ENCODE results near the gene DEDD2. TPM values are rescaled to one million over a fixed set of nuclear protein-coding genes. Genes with fewer than 3 reads are reported as not detected.

DEDD2 gene
- polyA plus RNA-seq, 1 donor from 2014 or later, result 69.9 TPM

DNA sequence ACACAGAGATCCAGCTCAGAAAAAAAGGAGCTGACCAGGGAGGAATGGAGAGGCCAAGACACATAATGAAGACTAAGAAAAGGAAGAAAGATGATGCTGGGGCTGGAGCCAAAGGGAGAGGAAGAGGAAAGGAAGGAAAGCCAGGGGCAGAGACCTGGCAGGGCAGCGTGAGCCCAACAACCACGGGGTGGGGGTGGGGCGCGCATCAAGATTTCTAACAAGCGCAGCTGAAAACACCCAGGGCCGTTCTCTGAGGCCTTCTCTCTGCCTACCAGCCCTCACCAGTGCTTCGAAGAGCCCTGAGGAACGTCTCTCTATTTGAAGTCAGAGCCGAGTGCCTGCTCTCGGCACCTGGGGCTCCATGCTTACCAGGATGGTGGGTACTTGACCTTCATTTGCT lies 61.7 kb downstream of the DEDD2 start:
- H3F3A ChIP-seq (ENCODE audit: insufficient read depth, low read length, poor library complexity, severe bottlenecking), result no peaks in the 10 kb centered on the region
- H3K27me3 ChIP-seq (ENCODE audit: insufficient read depth, low read depth, low read length), result no peaks in the 10 kb centered on the region
- H4K20me1 ChIP-seq (ENCODE audit: insufficient read depth), result no peaks in the 10 kb centered on the region
- H3K9me2 ChIP-seq (ENCODE audit: insufficient read depth, low read length), result no peaks in the 10 kb centered on the region
- H3K9ac ChIP-seq (ENCODE audit: low read length), result no peak overlapping the region
- no peak overlapping the region for H2AFZ ChIP-seq (ENCODE audit: low read depth, low read length)
- H3K9me3 ChIP-seq (ENCODE audit: low read length), result no peaks in the 10 kb centered on the region
- H3K27ac ChIP-seq (ENCODE audit: low read length), result no peak overlapping the region
- H3K4me2 ChIP-seq (ENCODE audit: low read length), result no peak overlapping the region
- H3K79me2 ChIP-seq (replicated peaks; ENCODE audit: insufficient read depth, low read length), result no peaks in the 10 kb centered on the region
- no peak overlapping the region for H3K4me3 ChIP-seq (ENCODE audit: low read length)
- TF ChIP-seq, protein P1, sequence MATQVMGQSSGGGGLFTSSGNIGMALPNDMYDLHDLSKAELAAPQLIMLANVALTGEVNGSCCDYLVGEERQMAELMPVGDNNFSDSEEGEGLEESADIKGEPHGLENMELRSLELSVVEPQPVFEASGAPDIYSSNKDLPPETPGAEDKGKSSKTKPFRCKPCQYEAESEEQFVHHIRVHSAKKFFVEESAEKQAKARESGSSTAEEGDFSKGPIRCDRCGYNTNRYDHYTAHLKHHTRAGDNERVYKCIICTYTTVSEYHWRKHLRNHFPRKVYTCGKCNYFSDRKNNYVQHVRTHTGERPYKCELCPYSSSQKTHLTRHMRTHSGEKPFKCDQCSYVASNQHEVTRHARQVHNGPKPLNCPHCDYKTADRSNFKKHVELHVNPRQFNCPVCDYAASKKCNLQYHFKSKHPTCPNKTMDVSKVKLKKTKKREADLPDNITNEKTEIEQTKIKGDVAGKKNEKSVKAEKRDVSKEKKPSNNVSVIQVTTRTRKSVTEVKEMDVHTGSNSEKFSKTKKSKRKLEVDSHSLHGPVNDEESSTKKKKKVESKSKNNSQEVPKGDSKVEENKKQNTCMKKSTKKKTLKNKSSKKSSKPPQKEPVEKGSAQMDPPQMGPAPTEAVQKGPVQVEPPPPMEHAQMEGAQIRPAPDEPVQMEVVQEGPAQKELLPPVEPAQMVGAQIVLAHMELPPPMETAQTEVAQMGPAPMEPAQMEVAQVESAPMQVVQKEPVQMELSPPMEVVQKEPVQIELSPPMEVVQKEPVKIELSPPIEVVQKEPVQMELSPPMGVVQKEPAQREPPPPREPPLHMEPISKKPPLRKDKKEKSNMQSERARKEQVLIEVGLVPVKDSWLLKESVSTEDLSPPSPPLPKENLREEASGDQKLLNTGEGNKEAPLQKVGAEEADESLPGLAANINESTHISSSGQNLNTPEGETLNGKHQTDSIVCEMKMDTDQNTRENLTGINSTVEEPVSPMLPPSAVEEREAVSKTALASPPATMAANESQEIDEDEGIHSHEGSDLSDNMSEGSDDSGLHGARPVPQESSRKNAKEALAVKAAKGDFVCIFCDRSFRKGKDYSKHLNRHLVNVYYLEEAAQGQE (IDR thresholded peaks at IDR 0.05; ENCODE audit: borderline replicate concordance), result no peak
- TF ChIP-seq SMC3 (conservative IDR thresholded peaks at IDR 0.05; ENCODE audit: poor library complexity), result no peak
- TF ChIP-seq EZH2 (IDR thresholded peaks at IDR 0.05; ENCODE audit: borderline replicate concordance, insufficient read depth, low read length, poor library complexity, severe bottlenecking), result no peak
- no peak for TF ChIP-seq RAD21 (conservative IDR thresholded peaks at IDR 0.05)
- no peak for TF ChIP-seq EP300 (conservative IDR thresholded peaks at IDR 0.05; ENCODE audit: poor library complexity, severe bottlenecking)
- peaks cover 4% of the 10 kb centered on the region for H3K36me3 ChIP-seq (ENCODE audit: insufficient read depth, low read length)

DNA sequence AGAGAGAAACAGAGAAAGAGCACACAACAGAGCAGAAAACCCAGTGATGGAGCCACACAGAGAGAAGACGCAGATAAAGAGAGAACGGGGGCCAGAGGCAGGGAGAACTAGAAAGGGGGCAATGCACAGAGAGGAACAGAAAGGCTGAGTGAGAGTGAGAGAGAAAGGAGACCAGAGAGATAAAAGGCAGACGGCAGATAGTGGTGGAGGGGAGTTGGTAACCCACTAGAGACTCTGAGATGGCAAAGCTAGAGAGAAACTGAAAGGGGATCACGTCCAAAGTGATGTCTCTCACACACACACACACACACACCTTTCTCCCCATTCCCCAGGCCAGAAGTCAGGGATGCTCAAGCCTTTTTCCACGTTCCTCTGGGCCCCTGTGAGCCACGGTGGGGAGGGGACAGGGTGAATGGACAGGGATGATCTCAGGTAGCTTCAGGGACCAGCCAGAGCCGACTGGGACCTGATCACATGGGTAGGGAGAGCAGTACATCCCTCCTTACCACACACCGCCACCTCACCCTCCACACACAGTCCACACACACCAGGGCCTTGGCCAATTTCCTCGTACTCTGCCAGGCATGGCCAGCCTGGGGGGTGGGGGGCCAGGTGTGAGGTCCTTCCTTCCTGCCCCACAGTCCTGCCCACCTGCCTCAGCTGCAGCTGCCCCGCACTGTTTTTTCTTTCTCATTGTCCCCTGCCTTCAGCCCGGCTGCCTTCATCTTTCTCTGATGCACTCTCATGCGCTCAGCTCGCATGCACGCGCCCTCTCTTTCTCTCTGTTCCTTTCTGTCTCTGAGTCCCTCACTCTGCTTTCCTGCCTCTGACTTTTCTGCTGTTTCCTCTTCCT lies 62.8 kb downstream of the DEDD2 start:
- H3K4me3 ChIP-seq (ENCODE audit: low read length), result peak overlapping the region; percentile 43
- peak overlapping the region; percentile 53 for H3K27ac ChIP-seq (ENCODE audit: low read length)
- H2AFZ ChIP-seq (ENCODE audit: low read depth, low read length), result no peak overlapping the region

More for the DNA sequence above, 62.8 kb downstream of the DEDD2 start:
- Histone ChIP-seq H3K27me3 (ENCODE audit: insufficient read depth, low read depth, low read length) (no peaks in the 10 kb centered on the region), H3F3A (ENCODE audit: insufficient read depth, low read length, poor library complexity, severe bottlenecking) (no peaks in the 10 kb centered on the region), H3K4me2 (ENCODE audit: low read length) (no peak overlapping the region), H4K20me1 (ENCODE audit: insufficient read depth) (no peaks in the 10 kb centered on the region), H3K9me3 (ENCODE audit: low read length) (no peaks in the 10 kb centered on the region), H3K79me2 (replicated peaks; ENCODE audit: insufficient read depth, low read length) (no peaks in the 10 kb centered on the region), H3K9me2 (ENCODE audit: insufficient read depth, low read length) (no peaks in the 10 kb centered on the region), H3K9ac (ENCODE audit: low read length) (peak overlapping the region; percentile 49), H3K36me3 (ENCODE audit: insufficient read depth, low read length) (peaks cover 4% of the 10 kb centered on the region)
- TF ChIP-seq, protein P1 (IDR thresholded peaks at IDR 0.05; ENCODE audit: borderline replicate concordance), result no peak
- TF ChIP-seq RAD21 (conservative IDR thresholded peaks at IDR 0.05) (no peak), TAF1 (IDR thresholded peaks at IDR 0.05; ENCODE audit: low read depth) (no peak), SMC3 (conservative IDR thresholded peaks at IDR 0.05; ENCODE audit: poor library complexity) (no peak), MXI1 (conservative IDR thresholded peaks at IDR 0.05; ENCODE audit: poor library complexity, severe bottlenecking) (no peak), EP300 (conservative IDR thresholded peaks at IDR 0.05; ENCODE audit: poor library complexity, severe bottlenecking) (no peak), EZH2 (IDR thresholded peaks at IDR 0.05; ENCODE audit: borderline replicate concordance, insufficient read depth, low read length, poor library complexity, severe bottlenecking) (no peak), POLR2AphosphoS5 (IDR thresholded peaks at IDR 0.05) (no peak)
- TF ChIP-seq, protein P2, sequence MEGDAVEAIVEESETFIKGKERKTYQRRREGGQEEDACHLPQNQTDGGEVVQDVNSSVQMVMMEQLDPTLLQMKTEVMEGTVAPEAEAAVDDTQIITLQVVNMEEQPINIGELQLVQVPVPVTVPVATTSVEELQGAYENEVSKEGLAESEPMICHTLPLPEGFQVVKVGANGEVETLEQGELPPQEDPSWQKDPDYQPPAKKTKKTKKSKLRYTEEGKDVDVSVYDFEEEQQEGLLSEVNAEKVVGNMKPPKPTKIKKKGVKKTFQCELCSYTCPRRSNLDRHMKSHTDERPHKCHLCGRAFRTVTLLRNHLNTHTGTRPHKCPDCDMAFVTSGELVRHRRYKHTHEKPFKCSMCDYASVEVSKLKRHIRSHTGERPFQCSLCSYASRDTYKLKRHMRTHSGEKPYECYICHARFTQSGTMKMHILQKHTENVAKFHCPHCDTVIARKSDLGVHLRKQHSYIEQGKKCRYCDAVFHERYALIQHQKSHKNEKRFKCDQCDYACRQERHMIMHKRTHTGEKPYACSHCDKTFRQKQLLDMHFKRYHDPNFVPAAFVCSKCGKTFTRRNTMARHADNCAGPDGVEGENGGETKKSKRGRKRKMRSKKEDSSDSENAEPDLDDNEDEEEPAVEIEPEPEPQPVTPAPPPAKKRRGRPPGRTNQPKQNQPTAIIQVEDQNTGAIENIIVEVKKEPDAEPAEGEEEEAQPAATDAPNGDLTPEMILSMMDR (IDR thresholded peaks at IDR 0.05; ENCODE audit: poor library complexity, severe bottlenecking), result no peak
